Measurements from ENCODE around the gene RBP4.
"Not testable (repeated sequence)": the region's sequence is repeated elsewhere in the genome, so short reads cannot be mapped to it uniquely, and the experiment has no call there.

RBP4 gene

GRCh38 chr10:93565446-93565845, 35.6 kb downstream of the RBP4 start:
- no peak for DNase-seq

- no peak for DNase-seq
Observed at GRCh38 chr10:93560541-93560940, 40.5 kb downstream of the RBP4 start.

GRCh38 chr10:93559490-93559889, 41.5 kb downstream of the RBP4 start:
- no peak for DNase-seq

- DNase-seq, result peak; percentile 64
Observed at GRCh38 chr10:93554760-93555432, 46.1 kb downstream of the RBP4 start.

GRCh38 chr10:93554316-93554663, 46.7 kb downstream of the RBP4 start:
- no peak for DNase-seq

- DNase-seq, result no peak
Observed at GRCh38 chr10:93553482-93554315, 47.3 kb downstream of the RBP4 start.

GRCh38 chr10:93552780-93553179, 48.3 kb downstream of the RBP4 start:
- DNase-seq, result no peak

- no peak for DNase-seq
Observed at GRCh38 chr10:93550606-93551005, 50.4 kb downstream of the RBP4 start.

- no peak for DNase-seq
Observed at GRCh38 chr10:93548376-93549071, 52.5 kb downstream of the RBP4 start.

GRCh38 chr10:93547522-93547921, 53.5 kb downstream of the RBP4 start:
- DNase-seq, result no peak

GRCh38 chr10:93546995-93547394, 54.0 kb downstream of the RBP4 start:
- DNase-seq, result not testable (repeated sequence)

- no peak for DNase-seq
Observed at GRCh38 chr10:93542358-93542791, 58.7 kb downstream of the RBP4 start.
